Iris pigment epithelial cell (primary cell): ENCODE data around the gene TMCC1.
"Not testable (repeated sequence)": the region's sequence is repeated elsewhere in the genome, so short reads cannot be mapped to it uniquely, and the experiment has no call there.

ENCODE experiments used
- DNase-seq: peaks from one replicate; pipeline ENCODE4 v3.0.0-alpha.2; 2011; ENCODE audit warnings: low read depth

The TMCC1 gene

DNA sequence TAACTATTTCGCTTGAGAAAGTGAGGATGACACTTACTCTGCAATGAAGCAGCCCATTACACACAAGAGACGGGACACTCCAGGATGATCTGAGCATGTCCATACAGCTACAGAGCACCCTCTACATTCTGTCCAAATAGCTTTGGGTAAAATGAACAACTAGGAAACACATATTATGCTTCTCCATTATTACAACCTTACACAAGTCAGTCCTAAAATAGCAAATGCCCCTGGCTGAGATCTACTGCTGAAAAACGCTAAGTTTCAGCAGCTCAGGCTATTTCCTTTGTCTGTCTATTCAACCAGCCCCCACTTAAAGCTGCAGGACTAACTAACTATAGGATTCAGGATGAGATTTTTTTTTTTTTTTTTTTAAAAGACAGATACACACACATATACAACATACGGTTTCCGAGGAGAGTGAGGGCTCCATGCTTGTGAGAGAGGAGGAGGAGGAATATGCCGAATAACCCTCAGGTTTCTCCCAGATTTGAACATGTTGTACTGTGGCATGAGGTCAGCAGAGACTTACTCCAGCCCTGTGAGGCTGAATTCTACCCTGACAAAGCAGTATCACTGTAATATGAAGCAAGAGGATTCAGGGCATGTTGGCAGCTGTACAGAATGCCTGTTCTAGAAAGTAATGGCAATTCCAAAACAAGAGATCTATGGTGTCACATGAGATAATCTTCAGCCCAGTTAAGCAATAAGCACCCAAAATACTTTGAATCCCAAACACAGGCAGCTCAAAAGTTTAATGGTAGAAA is 169.8 kb downstream of the TMCC1 start:
- peak; percentile 94 for DNase-seq

DNA sequence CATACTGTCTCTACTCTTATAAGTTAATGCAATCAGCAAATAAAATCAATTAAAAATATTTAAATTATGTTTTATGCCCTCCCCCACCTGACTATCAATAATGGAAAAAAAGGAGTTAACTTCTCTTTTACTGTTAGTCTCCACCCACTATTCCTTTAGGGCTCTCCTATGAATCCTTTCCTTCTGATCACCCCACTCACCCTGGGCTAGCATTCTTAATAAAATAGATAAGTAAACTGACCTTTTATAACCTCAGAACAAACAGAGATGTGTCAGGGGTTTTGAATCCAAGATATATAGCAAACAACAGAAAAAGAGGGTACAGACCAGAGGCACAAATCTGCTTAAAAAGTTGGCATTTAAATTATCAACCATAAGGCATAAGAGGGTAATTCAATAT is 171.0 kb downstream of the TMCC1 start:
- no peak for DNase-seq

DNA sequence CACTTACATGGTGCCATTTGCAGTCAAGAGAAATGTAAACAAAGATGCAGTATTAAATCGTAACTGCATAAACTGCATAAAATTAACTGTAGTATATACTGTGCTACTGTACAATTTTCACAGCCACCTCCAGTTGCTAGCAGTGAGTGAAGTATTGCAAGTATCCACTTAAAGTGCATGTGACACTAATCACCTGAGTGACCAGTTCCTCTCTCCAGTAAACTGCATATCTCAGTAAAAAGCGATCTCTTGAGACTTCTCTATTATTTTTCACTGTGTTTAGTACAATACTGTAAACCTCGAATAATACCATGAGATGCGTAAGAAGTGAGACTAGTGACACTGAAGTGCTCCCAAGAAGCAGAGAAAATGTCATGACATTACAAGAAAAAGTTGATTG is 175.3 kb downstream of the TMCC1 start:
- DNase-seq, result no peak

DNA sequence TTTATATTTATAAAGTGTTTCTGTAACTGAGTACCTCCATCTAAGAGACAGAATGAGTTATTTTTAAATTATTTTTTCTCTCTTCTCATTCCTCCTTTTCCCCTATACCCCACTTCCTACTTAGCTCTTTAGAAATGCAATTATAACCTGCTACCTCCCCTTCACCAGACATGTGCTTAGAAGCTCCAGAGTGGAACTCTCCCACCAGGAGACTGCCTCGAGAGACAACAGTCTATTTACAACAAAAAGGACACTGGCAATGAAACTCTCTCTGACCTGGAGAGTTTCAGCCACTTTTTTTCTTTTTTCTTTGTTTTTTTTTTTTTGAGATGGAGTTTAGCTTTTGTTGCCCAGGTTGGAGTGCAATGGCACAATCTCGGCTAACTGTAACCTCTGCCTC is 177.7 kb downstream of the TMCC1 start:
- no peak for DNase-seq

DNA sequence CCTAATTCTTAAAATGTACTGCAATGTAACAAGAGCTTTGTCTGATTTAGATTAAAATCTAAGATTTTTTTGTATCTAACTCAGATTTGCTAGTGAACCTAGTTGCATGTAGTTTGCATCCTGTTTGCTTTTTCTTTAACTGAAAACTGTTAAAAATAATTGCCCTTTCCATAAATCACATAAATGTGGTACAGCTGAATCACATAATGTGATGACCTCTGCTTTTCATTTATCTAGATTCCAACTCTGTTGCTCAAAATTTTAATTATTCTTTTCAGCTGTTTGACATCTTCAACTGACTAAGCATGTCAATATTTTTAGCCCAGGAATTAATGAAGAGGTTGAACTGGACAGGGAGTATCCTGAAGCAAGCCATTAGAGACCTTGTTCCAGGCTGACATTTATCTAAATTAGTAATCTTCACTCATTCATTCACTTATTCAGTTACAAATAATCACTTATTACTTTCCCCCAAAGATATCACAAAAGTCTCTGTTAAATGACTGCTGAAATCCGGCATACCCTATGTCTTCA is 185.1 kb downstream of the TMCC1 start:
- DNase-seq, result no peak

DNA sequence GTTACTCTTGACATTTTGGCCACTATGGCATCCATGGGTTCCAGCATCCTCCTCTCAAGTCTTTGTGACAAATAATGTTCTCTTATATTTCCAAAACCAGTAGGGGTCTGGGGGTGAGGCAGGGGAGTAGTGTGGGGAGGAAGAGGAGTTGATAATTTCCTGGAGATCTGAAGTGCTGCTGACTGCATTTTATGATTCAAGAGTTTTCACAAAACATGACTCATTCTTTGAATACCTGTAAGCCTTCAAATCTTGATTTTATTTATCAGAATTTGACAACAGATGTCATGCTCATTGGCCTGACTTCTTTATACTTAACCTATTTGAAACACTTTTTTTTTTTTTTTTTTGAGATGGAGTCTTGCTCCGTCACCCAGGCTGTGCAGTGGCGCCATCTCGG is 188.2 kb downstream of the TMCC1 start:
- DNase-seq, result no peak

DNA sequence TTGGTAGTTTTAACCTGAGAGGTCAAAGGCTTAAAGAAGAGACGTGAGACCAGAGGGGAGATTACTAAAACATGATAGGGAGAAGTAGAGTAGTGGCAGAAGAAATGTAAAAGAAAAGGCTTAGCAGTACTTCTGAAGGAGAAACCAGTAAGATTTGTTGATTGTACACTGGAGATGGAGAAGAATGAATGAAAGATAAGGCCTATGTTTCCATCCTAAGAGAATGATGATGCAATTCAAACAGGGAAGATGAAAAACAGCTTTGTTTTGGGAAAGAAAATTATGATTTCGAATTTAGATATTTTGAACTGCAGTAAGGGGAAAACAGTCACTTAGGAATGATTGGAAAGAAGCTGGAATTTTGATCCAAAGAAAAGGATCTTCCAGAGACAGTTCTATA is 189.6 kb downstream of the TMCC1 start:
- no peak for DNase-seq

DNA sequence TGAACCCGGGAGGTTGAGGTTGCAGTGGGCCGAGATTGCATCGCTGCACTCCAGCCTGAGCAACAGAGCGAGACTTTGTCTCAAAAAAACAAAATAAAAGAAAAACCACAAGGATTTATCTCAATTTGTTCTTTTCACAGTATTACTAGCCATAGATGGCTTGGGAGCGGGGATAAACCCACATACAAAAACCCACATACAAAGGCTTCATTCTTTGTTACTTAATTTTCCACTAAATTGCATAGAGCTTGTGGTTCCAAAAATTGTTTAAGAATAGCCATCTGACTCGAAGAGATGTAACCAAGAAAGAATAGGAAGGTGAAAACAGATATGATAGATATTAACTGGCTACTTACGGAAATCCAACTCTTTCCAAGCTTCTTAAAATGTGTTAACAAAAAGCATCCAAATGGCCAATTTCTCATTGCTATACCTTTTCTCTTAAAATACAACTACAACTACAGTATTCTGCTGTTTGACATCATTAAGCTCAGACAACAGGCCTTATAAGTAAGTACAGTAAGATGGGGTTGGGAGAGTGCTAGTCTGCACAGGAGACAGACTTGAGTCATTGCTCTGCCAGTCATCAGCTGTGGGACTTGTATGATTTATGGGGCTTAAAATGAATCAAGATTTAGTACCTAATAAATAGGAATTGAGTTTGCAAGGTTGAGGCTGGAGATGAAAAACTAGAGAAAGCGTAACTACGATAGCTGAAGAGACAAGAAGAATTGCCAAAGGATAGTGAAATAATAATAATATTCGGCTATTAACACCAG is 190.4 kb downstream of the TMCC1 start:
- peak; percentile 11 for DNase-seq

DNA sequence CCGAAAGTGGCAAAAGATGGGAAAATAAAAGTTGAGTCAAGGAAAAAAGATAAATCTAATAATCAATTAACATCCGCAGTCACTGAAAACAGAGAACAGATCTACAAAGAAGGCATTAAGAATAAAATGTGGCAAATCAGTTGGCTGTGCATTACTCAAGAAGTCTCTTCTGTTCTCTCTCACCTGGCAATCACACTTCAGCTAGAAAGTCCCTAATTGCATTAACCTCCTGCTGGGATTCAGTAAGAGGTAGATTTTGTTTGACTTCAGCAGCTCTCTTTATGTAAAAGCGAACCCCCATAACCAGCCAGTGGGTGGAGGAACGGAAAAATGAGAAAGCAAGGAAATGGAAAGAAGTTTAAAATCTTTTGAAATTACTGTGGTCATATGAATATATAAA is 192.3 kb downstream of the TMCC1 start:
- no peak for DNase-seq

DNA sequence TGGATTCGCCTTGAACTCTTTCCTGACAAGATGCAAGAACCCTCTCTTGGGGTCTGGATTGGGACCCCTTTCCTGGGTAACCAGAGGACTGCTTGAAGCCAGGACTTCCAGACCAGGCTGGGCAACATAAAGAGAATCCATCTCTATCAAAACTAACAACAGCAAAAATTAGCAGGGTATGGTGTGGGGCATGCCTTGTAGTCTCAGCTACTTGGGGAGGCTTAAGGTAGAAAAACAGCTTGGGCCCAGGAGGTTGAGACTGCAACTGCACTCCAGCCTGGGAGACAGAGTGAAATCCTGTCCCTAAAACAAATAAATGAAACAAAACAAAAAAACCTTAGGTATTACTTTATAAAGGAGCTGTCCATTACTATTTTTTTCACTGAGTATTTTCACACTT is 193.9 kb downstream of the TMCC1 start:
- DNase-seq, result no peak

DNA sequence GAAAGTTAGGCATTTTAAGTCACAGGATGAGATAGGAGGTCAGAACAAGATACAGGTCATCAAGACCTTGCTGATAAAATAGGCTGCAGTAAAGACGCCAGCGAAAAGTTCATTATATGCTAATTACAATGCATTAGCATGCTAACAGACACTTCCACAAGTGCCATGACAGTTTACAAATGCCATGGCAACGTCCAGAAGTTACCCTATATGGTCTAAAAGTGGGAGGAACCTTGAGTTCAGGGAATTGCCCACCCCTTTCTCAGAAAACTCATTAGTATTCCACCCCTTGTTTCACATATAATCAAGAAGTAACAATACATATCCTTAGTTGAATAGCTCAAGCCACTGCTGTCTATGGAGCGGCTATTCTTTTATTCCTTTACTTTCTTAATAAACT is 194.3 kb downstream of the TMCC1 start:
- no peak for DNase-seq

DNA sequence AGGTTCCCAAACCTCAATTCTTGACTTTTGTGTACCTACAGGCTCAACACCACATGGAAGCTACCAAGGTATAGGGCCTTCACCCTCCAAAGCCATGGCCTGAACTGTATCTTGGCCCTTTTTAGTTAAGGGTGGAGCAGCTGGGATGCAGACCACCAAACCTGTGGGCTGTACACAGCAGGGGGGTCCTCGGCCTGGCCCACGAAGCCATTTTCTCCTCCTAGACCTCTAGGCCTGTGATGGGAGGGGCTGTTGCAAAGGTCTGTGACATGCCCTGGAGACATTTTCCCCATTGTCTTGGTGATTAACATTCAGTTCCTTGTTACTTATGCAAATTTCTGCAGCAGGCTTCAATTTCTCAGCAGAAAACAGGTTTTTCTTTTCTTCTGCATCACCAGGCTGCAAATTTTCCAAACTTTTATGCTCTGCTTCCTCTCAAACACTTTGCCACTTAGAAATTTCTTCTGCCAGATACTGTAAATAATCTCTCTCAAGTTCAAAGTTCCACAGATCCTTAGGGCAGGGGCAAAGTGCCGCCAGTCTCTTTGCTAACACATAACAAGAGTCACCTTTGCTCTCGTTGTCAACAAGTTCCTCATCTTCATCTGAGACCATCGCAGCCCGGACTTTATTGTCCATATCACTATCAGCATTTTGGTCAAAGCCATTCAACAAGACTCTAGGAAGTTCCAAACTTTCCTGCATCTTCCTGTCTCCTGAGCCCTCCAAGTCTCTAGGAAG is 196.1 kb downstream of the TMCC1 start:
- no peak for DNase-seq

DNA sequence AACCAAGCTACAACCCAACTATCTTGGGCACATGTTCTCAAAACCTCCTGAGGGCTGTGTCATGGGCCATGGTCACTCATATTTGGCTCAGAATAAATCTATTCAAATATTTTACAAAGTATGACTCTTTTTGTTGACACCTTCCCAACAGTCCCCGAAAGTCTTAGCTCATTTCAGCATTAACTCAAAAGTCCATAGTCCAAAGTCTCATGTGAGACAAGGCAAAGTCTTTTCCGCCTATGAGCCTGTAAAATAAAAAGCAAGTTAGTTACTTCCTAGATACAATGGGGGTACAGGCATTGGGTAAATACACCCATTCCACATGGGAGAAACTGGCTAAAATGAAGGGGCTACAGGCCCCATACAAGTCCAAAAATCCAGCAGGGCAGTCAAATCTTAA is 197.1 kb downstream of the TMCC1 start:
- not testable (repeated sequence) for DNase-seq

DNA sequence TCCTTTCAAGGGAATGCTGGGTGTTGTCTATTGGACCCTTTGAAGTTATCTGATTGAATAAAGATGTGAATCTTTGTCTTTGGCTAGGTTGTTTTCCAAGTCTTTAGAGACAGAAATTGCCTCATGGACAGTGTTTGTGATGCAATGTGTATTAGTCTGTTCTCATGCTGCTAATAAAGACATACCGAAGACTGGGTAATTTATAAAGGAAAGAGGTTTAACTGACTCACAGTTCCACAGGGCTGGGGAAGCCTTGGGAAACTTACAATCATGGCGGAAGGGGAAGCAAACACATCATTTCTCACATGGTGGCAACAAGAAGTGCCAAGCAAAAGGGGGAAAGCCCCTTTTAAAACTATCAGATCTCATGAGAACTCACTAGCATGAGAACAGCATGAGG is 198.3 kb downstream of the TMCC1 start:
- peak; percentile 63 for DNase-seq

DNA sequence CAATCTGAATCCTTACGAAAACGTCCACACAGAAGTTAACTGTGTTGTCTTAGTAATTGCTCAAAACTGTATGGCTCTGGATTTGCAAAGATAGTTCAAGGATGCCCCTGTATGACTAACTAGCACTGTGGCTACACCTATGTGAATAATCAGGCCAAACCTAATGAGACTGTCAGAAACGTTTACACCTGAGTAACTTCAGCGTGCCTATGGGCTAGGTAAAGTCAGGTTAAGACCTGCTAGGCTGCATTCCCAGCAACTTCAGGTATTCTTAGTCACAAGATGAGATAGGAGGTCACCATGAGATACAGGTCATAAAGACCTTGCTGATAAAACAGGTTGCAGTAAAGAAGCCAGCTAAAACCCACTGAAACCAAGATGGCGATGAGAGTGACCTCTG is 199.3 kb downstream of the TMCC1 start:
- DNase-seq, result no peak

DNA sequence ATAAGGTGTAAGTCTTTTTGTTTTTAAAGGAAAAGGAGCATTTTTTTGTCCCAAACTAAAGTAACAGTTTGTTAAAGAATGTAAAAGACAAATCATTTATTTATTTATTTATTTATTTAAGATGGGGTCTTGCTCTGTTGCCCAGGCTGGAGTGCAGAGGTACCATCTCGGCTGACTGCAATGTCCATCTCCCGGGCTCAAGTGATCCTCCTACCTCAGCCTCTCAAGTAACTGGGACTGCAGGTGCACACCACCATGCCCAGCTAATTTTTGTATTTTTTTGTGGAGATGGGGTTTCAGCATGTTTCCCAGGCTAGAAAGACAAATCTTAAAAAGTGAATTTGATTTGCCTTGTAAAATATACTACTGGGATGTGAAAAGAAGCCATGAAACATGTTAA is 200.8 kb downstream of the TMCC1 start:
- DNase-seq, result no peak

DNA sequence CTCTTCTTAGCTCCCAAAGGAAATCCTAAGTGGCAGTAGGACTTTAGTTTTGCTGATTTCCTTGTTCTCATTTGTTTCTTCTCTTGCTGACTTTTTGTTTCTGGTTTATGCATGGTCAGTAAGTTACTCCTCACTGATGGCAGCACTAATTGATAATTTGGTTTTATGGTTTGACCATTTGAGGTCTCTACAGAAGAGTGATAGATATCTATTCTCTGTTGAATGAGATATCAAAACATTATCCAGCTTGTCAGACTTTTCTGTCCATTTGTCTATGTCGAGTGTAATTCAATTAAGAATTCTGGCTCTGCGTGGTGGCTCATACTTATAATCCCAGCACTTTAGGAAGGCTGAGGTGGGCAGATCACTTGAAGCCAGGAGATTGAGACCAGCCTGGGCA is 202.5 kb downstream of the TMCC1 start:
- DNase-seq, result no peak

DNA sequence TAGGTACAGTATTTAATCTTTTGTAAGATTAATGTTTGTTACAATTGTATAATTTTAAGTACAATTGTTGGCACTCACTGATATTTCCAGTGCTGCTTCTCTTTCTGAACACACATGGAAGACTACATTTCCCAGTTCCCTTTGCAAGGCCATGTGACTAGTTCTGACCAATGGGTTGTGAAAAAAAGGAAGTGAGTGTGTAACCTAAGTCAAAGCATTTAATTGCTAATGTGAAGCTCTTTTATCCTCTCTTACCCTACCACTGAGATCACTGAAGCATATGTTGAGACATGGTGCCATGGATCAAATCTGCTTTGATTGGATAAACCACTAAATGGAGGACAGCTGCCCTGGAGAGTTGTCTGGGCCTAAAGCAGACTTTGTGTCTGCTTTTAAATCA is 203.1 kb downstream of the TMCC1 start:
- DNase-seq, result peak; percentile 76

DNA sequence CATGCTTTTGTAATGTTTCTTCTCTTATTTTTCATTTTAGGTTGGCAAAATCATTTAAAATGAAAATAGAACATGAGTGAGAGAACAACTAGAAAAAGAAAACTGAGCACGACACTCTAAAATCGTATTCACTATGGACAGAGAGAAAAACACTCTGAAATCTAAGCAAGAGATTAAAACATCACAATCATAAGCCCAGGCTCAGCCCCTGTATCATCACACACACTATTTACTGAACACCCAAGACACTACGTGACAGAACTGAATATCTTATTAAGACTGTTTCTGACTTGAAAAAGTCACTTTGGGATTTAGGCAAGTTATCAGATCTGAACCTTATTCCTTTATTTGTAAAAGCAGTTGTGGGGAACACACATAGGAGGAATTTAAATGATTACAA is 204.5 kb downstream of the TMCC1 start:
- no peak for DNase-seq

DNA sequence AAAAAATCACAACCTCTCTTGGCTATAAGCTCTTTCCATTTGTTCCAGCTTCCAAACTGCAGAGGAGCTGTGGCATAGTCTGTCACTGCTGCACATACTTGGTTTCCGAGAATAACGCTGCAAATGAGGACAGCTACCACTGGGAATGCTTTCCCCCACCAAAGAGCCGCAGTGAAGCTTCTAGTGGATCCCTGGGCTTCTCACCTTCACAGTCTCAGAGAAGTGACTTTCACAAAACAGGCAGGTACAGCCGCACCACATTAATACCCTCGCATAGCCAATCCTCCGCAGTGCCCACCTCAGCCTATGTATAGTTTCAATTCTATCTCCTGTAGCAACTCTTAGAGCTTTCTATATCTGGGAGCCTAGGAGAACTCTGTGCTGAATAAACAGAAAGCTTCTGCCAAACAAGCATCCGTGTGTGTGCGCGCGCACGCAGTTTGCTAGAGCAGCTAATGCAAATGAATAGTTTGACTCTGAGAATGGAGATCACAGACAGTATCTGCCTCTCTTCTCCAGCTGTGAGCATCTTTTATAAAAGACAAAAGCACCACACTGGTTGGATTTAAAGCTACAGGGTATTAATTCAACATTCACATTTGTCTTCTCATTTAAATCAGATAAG is 205.1 kb downstream of the TMCC1 start:
- DNase-seq, result peak; percentile 64

DNA sequence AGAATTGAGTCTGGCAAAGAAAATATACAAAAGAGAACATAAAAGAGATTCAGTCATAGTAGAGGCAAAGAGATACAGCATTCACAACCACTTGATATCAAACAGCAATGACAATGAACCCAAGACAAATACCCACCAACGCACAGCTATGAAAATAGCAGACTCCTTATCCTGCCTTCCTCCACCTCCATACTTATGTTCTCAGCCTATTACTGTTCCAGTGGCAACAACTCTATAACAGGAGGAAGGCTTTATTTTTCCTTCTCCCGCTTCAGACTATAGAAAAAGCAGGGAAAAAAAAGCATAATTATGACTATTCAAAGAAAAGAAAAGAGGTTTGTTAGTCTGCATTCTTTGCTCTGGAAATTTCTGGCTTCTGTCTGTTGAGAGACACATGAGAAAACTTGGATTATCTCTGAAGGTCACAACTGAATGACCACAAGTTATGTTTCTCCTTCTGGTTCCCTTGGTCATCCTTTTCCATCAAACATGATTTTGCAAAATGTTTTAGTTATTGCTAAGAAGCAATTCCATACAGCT is 205.9 kb downstream of the TMCC1 start:
- no peak for DNase-seq

DNA sequence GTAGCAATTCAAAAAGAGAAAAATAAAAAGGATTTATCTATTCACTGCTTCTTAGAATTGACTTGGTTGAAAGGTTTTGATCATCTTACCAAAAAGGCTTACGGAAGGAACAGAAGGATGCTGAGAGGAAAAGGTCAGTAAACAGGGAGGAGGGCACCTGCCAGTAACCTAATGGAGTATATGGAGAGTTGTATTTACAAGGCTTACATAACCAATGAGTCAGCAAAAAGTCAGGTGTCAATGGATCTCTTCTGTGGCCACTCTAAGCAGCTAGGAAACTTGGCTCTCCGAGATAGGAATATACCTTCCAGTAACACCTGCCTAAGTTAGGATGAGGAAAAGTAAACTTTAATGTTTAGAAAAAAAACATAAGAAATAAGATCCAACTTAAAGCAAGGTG is 206.6 kb downstream of the TMCC1 start:
- peak; percentile 7 for DNase-seq
